HG02943 (cell line): Measurements from ENCODE around the gene COL16A1.
A peak's percentile ranks its signal among the peaks of the same experiment; 100 is the strongest.

ENCODE experiments used
- ATAC-seq: cut with Tn5 transposase; IDR thresholded peaks from one replicate; pipeline ENCODE4 v1.9.1; 2021; ENCODE audit warnings: mild to moderate bottlenecking, low read depth, moderate library complexity; ENCODE audit not compliant: unreplicated experiment

Gene COL16A1

DNA sequence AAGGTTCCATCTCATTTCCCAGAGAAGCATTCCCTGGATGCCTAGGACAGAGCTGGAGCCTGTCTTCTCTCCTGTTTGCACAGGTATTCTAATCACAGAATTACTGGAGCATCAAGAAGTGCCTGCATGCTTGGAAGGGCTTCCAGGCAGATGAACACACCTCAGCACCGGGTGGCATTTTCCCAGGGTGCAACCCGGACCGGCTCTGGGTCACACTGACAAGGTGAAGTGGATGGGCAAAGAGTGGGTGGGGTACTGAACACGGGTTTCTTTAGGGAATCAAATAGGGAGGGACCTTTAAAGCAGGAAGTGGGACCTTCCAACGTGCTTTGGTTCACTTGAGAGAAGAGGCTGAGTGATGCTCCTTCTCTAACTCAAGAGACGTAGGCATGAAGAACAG lies 52.1 kb downstream of the COL16A1 start:
- ATAC-seq = no peak

DNA sequence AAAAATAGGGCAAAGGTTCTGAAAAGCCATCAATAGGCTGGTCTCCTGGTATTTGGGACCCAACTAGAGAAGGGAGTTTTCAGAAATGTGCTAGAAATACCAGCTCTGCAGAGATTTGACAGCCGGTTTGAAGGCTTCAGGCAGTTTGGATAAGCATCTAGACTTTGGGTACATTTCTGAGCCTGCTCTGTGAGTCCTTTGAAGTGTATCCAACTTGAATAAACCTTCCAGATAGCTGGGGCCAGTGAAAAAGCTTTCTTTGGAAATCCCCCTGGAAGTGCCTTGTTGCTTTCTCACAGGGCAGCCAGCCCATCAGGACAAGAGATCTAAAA lies 52.8 kb downstream of the COL16A1 start:
- no peak for ATAC-seq

DNA sequence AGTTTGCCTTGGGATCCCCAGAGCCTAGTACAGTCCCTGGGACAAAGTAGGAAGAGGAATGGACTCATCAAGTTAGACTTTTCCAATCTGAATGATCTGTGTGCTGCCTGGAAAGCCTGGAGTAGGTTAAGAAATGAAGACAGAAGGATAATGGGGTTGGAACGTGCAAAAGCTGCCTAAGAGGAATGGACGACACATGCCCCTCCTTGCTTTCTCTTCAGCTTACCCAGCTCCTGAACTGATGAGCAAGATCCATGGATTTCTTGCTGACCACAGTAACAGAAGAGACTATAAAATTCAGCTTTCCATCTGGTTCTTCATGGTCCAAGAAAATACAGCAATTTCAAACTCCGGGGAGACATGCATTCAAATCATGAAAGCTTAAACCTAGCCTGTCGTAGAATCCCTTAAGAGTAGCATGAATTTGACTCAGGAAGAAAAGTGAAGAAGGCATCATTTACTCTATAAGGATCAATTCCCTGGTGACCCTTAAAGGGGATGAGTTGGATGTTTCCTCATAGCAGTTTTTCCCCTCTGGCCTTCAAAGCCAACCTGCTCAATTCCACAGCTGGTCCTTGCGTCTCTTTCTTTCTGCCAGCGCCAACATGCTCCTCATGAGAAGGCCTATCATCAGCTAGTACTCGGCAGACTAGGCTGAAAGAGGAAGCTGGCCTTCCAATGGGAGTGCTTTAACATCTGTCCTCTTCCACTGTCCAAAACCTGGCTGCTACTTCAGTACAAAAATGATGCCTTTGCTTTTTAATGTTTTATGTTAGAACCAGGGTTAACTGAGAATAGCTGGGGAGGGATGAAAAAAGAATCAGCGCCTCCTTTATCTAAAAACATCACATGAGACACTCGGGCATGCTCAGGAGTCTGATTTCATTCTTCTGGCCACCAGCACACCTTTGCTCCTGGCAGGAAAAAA lies 53.4 kb downstream of the COL16A1 start:
- no peak for ATAC-seq

DNA sequence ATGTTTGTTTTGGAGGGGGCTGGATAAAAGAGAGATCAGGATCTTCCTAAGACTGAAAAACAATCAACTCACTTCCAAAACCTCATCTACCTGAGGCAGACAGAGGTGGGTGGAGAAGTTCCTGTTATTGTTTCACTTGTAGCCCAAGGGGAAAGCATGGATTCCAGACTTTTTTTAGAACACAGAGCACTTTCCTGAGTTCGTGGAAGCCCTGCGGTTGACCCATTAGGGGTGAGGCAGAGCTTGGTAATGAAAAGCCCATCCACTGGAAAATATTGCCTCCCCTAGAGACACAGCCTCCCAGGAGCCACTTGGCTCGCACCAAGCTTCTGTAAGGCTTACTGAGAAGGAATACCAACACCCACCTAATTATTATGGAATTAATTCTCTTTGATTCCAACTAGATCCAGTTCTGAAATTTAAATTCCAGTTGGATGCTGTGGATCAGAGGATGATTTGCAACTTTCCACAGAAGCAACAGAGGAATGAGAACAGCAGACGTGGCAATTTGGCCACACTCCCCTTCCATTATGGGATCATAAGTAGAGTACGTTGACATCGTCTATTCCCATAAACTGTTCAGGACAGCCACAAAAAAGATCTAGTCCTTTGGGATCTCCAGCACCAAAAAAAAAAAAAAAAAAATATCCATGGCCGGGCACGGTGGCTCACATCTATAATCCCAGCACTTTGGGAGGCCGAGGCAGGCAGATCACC lies 55.0 kb downstream of the COL16A1 start:
- no peak for ATAC-seq

DNA sequence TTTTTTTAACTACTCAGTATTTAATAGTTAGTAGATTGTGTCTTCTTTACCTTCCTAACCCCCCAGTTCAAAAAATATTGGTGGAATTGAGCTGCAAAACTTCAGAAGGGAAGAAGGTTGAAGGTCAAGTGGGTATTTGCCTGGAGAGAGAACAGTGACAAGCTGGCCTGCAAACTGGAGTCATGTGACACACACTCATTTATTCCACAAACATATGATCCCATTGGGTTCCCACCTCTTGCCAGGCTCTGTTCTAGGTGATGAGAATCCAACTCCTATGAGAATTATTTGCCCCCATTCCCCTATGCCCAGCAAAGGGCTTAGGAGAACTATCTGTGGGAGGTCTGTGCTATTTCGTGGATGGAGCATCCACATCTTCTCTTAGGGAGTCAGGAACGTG lies 55.6 kb downstream of the COL16A1 start:
- ATAC-seq = no peak

DNA sequence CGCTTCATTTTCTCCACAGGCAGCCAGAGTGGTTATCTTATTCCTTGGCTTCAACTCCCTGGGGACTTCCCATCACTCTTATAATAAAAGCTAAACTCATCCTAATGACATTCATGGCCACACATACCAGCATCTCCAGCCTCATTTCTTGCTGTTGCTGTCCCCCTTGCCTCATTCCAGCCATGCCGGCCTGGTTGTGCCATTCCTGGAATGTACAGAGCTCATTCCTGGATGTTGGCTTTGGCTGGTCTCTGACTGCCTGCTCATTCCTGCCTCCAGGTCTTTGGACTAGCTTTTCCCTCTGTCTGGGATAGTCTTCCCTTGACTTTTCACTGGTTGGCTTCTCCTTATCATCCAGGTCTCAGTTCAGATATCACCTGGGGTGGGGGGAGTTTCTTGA lies 56.7 kb downstream of the COL16A1 start:
- ATAC-seq = no peak

DNA sequence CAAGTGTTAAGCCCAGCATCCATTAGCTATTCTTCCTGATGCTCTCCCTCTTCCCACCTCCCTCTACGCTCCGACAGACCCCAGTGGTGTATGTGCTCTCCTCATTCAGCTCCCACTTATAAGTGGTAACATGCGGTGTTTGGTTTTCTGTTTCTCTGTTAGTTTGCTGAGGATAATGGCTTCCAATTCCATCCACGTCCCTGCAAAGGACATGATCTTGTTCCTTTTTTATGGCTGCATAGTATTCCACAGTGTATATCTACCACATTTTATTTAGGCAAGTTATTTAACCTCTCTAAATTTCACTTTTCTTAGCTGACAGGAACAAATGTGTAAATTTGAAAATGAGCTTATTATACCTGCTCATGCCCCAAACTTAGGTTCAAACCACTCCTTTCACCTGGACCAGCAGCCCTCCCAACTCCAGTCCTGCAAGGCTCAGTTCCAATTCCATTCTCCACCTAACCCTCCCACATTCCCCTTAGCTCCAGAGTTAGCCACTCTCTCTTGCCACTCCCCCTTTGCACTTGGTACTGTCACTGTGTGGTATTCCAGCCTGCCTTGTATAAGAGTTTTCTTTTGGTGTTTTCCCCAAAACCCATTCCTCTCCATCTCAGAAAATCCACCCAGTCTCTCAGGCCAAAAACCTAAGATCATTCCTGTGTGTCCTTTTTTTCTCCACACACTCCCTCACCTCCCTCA lies 57.4 kb downstream of the COL16A1 start:
- ATAC-seq = no peak

DNA sequence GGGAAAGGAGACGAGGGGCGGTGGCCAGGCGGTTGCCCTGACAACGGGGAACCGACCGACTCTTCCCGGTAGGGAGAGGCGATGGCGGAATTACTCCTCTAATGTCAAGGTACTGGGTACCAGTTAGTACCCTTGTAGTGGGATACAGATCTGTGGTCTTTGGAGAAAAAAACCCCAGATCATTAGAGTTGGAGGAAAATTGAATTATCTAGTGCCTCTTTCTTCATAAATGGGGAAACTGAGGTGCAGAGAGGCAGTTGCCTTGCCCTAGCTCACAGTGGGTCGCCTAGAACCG lies 58.6 kb downstream of the COL16A1 start:
- no peak for ATAC-seq

DNA sequence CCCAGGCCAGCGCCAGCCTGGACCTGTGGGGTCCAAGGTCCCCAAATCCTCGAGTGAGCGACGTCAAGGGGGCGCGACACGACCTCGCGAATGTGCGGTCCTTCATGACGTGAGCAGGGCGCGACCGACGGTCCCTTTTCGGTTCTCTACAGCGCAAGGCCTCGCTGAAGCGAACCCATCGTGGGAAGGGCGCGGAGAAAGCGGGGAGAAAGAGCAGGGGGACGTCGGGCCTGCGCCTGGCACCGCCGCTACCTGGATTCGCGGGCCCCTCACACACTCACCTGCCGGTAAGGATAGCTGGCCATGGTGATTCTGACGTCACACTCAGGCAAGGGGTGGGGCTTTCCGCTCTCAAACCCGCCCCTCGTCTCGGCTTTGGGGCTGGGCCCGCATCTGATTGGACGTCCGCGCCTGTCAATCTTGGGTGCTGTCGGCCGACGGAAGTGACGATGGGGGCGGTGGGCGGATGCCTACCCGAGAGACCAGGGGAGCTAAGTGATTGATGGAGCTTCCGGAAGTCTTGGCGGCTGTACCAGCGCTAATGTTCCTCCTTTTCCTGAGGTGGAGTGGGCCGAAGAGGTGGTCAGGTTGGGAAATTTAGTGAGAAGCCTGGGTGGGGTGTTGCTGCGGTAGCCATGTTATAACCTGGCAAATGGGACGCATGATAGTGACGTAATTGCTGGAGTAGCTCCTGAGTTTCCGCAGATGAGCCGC lies 59.1 kb downstream of the COL16A1 start, which contains the start of gene PEF1:
PEF1 (minus strand) TSS at position 317 of the 714 bp plus-strand sequence; CDS start at position 305, 12 bp downstream.
- ATAC-seq = peak; percentile 86

DNA sequence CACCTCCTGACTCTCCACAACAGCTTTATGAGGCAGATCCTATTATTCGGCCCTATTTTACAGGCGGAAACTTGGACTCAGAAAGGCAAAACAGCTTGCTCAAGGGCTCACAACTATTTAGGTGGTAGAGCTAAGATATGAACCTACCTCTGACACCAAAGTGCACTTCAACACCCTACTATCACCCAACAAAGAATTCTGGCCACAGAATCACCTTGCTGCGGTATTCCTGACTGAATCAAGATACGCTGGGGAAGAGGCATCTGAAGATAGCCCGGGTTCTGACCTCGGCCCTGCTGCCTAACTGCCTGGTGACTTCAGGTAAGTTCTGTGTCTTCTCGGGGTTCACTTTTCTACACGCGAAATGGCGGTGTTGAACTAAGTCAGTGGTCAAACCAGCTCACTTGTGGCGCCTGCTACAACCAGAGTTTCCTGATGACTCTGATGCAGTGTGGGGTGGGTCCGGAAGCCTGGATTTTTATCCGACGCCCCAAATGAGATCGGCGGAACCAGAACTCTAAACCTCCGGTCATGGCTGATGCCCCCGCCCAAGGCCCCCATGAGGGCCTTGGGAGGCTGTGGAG lies 59.7 kb downstream of the COL16A1 start:
- ATAC-seq = no peak

DNA sequence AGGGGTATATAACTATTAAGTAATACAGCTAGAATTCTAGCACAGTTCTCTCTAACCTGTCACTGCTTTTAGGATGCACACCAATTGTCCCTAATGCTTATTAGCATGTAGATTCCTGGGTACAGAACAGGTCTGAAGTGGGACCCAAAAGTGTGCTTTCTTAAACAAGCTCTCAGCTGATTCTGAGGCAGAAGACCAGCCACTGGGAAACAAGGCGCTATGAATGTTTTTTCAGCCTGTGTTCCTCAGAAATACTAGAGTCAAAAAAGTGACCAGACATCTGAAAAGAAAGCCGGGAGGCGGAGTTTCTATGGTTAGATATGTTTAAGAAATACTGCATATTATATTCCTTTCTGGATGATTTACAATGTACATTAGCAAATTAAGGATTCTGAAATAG lies 60.9 kb downstream of the COL16A1 start:
- ATAC-seq = no peak

DNA sequence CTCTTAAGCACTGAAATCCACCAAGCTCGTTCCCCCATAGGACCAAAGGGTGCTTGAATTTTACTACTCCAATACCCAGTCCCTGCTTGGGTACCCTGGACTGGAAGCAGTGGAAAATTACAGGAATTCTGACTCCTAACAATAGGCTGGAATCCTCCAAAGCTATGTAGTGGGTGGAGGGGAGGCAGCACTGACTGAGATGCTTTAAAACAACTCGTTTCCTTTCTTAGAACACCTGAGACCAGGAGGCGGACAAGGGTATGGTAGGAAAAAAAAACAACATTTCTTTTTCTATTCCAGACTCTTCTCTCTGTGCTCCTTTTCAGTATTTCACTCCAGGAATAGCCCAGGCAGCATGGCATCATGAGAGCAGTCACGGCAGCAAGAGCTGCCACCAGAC lies 61.5 kb downstream of the COL16A1 start:
- no peak for ATAC-seq

DNA sequence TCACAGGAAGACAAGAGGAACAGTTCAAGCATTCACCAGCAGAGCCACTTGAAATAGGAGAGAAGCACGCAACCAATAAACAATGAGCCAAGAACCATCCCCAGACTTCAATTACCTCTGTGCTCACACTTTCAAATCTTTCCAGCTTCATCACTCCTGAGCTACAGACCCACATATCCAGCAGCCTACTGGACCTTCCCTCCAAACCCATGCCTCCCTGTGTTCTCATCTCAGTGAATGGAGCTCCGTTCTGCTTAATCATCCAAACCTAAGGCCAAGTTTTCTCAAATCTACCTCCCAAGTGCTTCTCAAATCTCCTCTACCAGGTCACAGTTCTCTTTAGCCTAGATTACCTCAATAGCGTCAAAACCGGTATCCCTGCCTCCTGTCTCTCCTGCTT lies 62.9 kb downstream of the COL16A1 start:
- ATAC-seq = no peak

DNA sequence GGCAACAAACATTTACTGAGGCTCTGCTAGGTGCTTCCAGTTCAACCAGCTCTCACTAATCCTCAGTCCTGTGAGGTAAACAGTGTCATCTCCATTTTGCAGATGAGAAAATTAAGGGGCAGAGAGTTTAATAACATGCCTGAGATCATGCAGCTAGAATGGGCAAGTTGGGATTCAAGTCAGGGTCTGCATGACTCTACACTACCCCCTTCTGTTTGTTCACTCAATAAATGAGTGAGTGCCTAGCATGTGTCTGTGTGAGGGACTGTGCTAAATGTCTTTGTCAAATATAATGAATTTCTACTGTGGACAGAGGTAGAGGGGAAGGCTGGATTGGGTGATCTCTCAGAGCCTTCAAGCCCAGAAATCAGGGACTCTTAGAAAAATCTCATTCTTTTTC lies 63.6 kb downstream of the COL16A1 start:
- no peak for ATAC-seq

DNA sequence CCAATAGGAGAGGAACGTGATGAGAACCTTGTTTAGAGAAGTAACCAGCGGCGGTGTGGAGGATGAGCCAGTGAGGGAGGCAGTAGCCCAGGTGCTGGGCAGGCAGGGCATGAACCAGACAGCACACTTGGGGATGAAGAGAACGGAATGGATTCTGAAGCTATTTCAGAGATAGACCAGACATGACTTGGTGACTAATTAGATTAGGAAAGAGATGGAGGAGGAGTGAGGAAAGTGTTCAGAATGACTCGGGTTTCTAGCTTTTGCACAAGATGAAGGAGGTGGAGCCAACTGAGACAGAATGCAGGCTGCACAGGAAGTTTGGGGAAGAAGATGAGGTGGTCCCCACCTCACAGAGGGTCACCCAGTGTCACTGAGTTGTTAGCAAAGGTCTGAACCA lies 64.3 kb downstream of the COL16A1 start:
- no peak for ATAC-seq

DNA sequence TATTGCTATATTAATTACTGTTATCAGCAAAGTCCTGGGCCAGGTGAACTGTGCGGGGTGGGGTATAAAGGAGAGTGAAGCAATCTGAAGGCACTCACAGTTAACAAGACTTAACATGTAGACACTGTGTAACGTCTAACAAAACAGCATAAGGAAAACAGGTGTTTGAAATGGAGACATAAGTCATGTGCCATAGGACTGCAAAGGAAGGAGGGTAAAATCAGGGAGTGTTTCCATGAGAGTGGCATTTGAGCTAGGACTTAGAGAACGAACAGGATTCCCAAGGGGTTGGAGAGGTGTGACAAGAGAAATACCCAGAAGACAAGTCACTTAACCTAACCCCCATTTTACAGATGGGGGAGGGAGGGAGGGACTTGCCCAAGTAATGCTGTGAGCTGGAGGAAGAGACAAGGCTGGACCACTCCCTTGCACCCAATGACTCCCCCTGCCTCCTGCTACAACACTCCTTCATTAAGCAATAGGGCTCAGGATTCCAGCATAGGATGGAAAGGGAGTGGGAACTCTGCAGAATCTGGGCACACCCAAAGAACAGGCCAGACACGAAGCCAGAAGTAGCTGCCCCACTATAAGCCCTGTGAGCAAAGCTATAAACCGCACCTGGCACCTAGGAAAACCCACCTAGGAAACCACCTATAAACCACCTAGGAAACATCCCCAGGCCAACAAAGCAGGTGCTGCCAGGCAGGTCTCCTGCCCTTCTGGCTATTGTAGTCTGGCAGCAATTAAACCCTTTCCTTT lies 65.7 kb downstream of the COL16A1 start:
- no peak for ATAC-seq

DNA sequence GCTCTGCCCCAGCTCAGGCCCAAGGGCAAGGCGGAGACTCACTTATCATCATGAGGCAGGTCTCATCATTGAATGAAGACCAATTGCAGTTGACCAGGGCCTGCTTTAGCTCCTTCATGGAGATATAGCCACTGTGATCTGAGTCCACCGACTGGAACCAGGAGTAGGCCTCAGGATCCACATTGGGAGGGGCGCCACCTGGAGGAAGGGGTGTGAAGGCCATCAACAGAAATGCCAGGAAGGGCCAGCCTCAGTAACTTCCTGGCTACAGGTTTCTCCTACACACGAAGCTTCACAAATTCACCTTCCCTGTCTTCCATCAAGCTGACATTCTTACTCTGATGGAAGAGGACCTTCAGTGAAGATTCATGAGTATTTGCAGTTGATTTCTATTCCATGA lies 70.7 kb downstream of the COL16A1 start:
- ATAC-seq = no peak

DNA sequence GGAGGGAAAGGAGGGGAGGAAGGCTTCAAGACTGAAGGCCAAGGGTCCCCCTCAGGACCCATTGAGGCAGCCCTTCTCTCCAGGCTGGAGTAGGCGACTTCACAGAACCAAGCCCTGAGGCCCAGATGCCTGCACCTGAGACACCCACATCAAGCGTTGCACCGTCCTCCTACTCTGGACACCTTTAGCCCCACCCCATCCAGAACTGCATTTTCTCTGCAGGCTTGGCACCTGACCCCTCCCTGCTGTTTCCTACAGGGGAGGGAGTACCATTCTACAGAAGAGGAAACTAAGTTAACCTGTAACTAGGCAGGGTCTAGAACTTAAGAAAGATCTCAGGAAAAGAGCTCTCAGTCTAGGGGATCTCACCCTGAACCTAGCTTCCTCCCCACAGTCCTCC lies 71.2 kb downstream of the COL16A1 start:
- no peak for ATAC-seq

DNA sequence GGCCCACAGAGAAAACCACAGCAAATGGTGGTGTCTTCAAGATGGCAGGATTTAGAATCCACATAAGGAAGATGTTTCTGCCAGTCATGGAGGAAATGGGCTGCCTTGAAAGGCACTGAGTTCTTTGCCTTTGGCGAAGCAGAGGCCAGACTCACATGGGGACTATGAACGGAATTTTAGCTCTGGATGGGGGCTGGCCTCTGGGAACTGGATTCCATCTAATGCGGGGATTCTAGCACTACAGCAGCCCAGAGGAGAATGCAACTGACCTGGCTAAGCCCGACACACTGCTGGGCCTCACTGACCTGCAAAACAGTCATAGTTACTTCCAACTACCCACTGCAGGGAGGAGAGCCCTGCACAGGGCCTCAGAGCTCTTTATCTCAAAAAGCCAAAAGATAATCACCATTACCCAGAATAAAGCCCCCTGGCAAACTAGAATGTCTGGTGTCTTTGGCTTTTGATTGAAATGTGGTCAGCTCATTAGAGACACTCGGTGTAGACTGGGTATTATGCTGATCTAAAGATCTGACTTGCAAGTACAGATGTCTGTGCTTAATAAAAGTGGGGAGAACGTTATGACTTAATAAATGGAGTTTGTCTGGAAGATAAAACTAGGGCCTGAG lies 74.8 kb downstream of the COL16A1 start:
- no peak for ATAC-seq
